Brain pericyte (primary cell): ENCODE results near the gene SERP2.

Experiments
- DNase-seq: peaks from one replicate; pipeline ENCODE4 v3.0.0-alpha.2; 2012; ENCODE audit warnings: low read depth, low spot score

SERP2 gene

GRCh38 chr13:44435142-44435918 lies 61.7 kb downstream of the SERP2 start:
- DNase-seq, result peak; percentile 92

GRCh38 chr13:44435919-44436510 lies 62.4 kb downstream of the SERP2 start:
- DNase-seq, result no peak

- DNase-seq, result peak; percentile 85
Observed at GRCh38 chr13:44436589-44437337, 63.1 kb downstream of the SERP2 start.

GRCh38 chr13:44437356-44438233 lies 64.0 kb downstream of the SERP2 start:
- DNase-seq, result no peak

- no peak for DNase-seq
Observed at GRCh38 chr13:44438234-44438579, 64.6 kb downstream of the SERP2 start.

- DNase-seq, result no peak
Observed at GRCh38 chr13:44439452-44440024, 65.9 kb downstream of the SERP2 start.

- no peak for DNase-seq
Observed at GRCh38 chr13:44440046-44440608, 66.5 kb downstream of the SERP2 start.
